Kidney (tissue), 14 donors: ENCODE data around the gene CHD2. TPM values are rescaled to one million over a fixed set of nuclear protein-coding genes. Genes with fewer than 3 reads are reported as not detected.
"Not testable (repeated sequence)": the region's sequence is repeated elsewhere in the genome, so short reads cannot be mapped to it uniquely, and the experiment has no call there.

Source experiments
- DNase-seq, 5 donors: peaks; one replicate each; pipeline ENCODE4 v3.0.0-alpha.2; 2013 to 2020
- FAIRE-seq: peaks from 2 replicates; lab custom pipeline; 2012; peaks lifted over from hg19 to GRCh38; lab: Jason Lieb, UNC
- H3K27ac ChIP-seq, 2 donors: one replicate each; pipeline ENCODE4 v1.7.0; 2013; ENCODE audit warnings: low read depth in 2 of 2, low read length in 2 of 2, inconsistent platforms in 1 of 2
- H3K27me3 ChIP-seq: one replicate; pipeline ENCODE4 v1.7.1; 2013; ENCODE audit warnings: low read length, inconsistent platforms; ENCODE audit not compliant: control insufficient read depth, insufficient read depth
- H3K36me3 ChIP-seq, 3 donors: one replicate each; pipeline versions ENCODE4 v1.7.0 to v1.7.1; 2013; ENCODE audit warnings: low read length in 3 of 3, control low read depth in 1 of 3, inconsistent platforms in 1 of 3; ENCODE audit not compliant: insufficient read depth in 3 of 3, control insufficient read depth in 2 of 3
- H3K4me1 ChIP-seq, 3 donors: one replicate each; pipeline versions ENCODE4 v1.7.0 to v1.7.1; 2013; ENCODE audit warnings: low read length in 3 of 3, inconsistent platforms in 1 of 3, low read depth in 1 of 3; ENCODE audit not compliant: control insufficient read depth in 2 of 3, insufficient read depth in 2 of 3
- H3K4me3 ChIP-seq, 3 donors: one replicate each; pipeline versions ENCODE4 v1.7.0 to v1.8.1; 2013; ENCODE audit warnings: low read length in 3 of 3, control low read depth in 1 of 3, inconsistent platforms in 1 of 3
- H3K9ac ChIP-seq, 3 donors: one replicate each; pipeline versions ENCODE4 v1.7.0 to v1.7.1; 2013; ENCODE audit warnings: low read length in 3 of 3, control low read depth in 1 of 3, inconsistent platforms in 1 of 3
- H3K9me3 ChIP-seq, 3 donors: one replicate each; pipeline versions ENCODE4 v1.7.0 to v1.7.1; 2013; ENCODE audit warnings: low read length in 3 of 3, control low read depth in 1 of 3, inconsistent platforms in 1 of 3; ENCODE audit not compliant: control insufficient read depth in 2 of 3, insufficient read depth in 1 of 3
- intact Hi-C: fragments of 100-400 bp; cut with DNase I; formaldehyde crosslinking; loops from one replicate; pipeline ENCODE4 v1.11.1; 2022
- polyA plus RNA-seq: library from polyadenylated mRNA; stranded (reverse); fragments of 350-450 nt; fragmentation: Illumina TruSeq; extraction: RNeasy Lipid Tissue Mini Kit (QIAGEN cat#74804); gene quantifications from one replicate; pipeline ENCODE4 v1.2.3, GENCODE V29; 2014; ENCODE audit warnings: low read depth, low replicate concordance; ENCODE audit not compliant: insufficient read depth
- total RNA-seq: library from RNA; stranded (reverse); fragmentation: NEBNext Ultra II Directional; extraction: Animal tissue kit (Norgen Biotek cat#: 25700); gene quantifications from one replicate; pipeline ENCODE4 v1.2.1, GENCODE V29; 2021
- TF ChIP-seq, protein P1 (sequence below): IDR thresholded peaks from 3 replicates; pipeline ENCODE4 v1.5.1; 2012; ENCODE audit warnings: mild to moderate bottlenecking, moderate library complexity, borderline replicate concordance; ENCODE audit not compliant: insufficient read depth; ENCODE audit errors: extremely low read depth
- donor health status: control.
- donor health status: control.
- donor health status: control.
- donor health status: control.
- donor health status: control.
- donor health status: DM: yes; HTN: yes; CAD: no.
- donor health status: Normal renal cell carcinoma (clear cell type).

CHD2 gene
- total and polyA plus RNA-seq, 2 donors from 2014 or later: 22.5 to 137 TPM

DNA sequence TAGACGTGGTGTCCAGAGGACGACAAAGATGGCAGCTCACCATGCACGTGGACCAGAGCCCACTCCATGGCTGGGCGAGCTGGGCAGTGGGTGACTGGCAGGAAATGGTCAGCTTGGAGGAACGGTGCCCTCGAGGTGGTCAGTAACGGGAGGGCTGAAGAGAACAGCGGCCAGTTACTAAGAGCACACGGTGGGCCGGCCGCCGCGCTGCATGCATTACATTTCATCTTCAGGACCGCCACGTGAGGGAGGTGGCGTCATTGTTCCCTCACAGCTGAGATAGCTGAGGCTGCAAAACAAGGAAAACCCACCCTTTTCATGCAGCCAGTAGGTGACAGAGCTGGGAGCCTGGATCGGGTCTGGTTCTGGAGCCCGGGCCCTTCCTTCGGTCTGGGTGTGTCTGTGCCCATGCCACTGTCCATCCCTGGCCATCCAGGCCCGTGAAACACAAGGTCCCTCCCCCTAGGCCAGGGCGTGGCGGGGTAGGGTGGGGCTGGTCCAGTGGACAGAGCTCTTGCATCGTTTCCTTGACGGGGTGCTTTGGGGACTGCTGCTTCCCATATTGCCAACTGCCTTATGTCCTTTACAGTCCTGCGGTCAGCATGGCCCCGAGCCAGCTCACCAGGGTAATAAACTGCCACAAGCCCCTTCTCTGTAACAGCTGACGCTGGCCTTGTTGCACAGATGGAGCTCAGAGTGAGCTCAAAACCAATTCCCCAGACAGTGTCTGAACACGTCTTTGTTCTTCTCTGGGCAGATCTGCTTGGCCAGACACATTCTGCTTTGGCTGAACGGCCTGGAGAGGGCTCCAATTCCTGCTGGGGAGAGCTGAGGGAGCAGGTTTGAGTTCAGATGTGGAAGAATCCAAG, 137.1 kb downstream of the CHD2 start:
- Histone ChIP-seq H3K27ac (no peak overlapping the region), H3K4me1 (no peaks in the 10 kb centered on the region), H3K9ac (no peak overlapping the region), H3K9me3 (no peaks in the 10 kb centered on the region), H3K4me3 (no peak overlapping the region), H3K36me3 (no peaks in the 10 kb centered on the region), H3K27me3 (no peaks in the 10 kb centered on the region)
- TF ChIP-seq, protein P1, sequence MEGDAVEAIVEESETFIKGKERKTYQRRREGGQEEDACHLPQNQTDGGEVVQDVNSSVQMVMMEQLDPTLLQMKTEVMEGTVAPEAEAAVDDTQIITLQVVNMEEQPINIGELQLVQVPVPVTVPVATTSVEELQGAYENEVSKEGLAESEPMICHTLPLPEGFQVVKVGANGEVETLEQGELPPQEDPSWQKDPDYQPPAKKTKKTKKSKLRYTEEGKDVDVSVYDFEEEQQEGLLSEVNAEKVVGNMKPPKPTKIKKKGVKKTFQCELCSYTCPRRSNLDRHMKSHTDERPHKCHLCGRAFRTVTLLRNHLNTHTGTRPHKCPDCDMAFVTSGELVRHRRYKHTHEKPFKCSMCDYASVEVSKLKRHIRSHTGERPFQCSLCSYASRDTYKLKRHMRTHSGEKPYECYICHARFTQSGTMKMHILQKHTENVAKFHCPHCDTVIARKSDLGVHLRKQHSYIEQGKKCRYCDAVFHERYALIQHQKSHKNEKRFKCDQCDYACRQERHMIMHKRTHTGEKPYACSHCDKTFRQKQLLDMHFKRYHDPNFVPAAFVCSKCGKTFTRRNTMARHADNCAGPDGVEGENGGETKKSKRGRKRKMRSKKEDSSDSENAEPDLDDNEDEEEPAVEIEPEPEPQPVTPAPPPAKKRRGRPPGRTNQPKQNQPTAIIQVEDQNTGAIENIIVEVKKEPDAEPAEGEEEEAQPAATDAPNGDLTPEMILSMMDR: no peak
- intact Hi-C loops: no loop called here
- peak in 4 of 5 donors; percentile 41 to 71 (median 60) for DNase-seq
- FAIRE-seq: no peak

DNA sequence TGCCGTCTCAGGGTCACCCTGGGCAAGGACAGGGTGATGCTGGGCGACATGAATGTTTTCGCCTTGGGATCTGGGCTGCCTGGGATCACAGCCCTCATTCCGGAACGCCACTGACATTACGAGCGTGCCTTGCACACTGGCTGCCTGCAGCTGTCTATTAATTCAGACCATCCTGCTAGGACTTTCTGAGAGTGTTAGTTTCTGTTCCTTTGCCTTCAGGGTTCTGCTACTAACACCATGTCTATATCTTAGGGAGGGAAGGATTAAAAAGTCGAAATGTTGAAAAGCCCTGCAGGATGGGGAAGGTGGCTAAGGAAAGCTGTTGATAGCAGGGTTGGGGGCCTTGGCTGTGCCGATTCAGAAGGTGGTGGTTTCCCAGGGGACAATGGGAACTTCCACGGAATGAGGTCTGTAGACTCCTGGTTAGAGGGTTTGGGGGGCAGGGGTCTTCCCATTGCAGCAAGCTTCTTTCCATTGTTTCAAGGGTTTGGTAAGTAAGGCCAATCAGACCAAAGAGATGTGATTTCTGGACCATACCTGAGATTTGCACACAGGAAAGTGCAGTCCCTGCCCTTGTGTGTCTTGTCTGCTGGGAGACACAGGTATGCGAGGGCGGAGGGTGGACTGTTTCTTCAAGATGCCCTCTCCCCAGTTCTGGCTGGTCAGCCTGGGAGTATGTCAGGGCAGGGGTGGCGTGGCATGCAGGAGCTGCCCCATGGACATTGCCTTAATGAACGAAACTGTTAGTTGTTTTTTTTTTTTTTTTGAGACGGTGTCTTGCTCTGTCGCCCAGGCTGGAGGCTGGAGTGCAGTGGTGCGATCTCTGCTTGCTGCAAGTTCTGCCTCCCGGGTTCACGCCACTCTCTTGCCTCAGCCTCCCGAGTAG, 137.9 kb downstream of the CHD2 start:
- intact Hi-C loops: no loop called here
- no peaks in the 10 kb centered on the region for H3K36me3 ChIP-seq
- no peak overlapping the region for H3K9ac ChIP-seq
- H3K4me3 ChIP-seq: no peak overlapping the region
- FAIRE-seq (no peak), DNase-seq (peak in 2 of 5 donors; percentile 23 to 70)
- no peaks in the 10 kb centered on the region for H3K4me1 ChIP-seq
- H3K27ac ChIP-seq: no peak overlapping the region
- TF ChIP-seq, protein P1: no peak
- H3K9me3 ChIP-seq: no peaks in the 10 kb centered on the region
- H3K27me3 ChIP-seq: no peaks in the 10 kb centered on the region

DNA sequence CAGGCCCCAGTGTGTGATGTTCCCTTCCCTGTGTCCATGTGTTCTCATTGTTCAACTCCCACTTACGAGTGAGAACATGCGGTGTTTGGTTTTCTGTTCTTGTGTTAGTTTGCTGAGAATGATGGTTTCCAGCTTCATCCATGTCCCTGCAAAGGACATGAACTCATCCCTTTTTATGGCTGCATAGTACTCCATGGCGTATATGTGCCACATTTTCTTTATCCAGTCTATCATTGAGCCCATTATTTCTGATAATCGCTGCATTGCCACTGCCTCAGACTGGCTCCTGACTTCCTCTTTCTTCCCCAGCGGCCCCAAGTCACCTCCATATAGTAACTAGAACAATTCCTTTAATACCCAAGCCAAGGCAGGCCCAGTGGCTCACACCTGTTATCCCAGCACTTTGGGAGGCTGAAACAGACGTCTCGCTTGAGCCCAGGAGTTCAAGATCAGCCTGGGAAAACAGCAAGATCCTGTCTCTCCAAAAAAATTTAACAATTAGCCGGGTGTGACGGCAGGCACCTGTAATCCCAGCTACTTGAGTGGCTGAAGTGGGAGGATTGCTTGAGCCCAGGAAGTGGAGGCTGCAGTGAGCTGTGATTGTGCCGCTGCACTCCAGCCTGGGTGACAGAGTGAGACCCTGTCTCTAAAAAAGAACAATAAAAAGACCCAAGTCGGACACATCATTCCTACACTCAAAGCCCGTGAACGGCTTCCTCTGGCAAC, 139.6 kb downstream of the CHD2 start:
- FAIRE-seq, H3K36me3 ChIP-seq, H3K9me3 ChIP-seq, H3K4me3 ChIP-seq, intact Hi-C loops, H3K9ac ChIP-seq, H3K4me1 ChIP-seq, H3K27me3 ChIP-seq, H3K27ac ChIP-seq: not testable (repeated sequence)
- peak in 2 of 5 donors; percentile 15 to 42 for DNase-seq
